ENCODE data around the gene EPN3.

DNA sequence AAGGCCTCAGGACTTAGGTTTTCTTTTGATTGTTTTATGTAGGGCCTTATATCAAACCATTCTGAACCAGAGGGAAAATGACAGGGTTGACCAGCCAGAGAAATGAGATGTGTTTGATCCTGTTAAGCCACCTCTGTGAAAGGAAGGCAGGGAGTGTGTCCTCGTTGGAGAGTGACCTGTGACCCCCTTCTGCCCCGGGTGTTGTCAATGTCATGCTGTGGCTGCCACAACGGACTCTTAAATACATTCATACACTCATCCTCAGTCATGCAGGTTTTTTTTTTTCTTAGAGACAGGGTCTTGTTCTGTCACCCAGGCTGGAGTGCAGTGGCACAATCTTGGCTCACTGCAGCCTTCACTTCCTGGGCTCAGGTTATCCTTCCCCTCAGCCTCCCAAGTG, 18.1 kb upstream of the EPN3 start:
- TF ChIP-seq CREB1 (IDR thresholded peaks at IDR 0.05; ENCODE audit: low read depth) = no peak
- TF ChIP-seq NFIC (IDR thresholded peaks at IDR 0.05) = no peak
- no peak for TF ChIP-seq MAX (IDR thresholded peaks at IDR 0.05)
- no peak for TF ChIP-seq EP300 (IDR thresholded peaks at IDR 0.05; ENCODE audit: borderline replicate concordance)
- no peak for TF ChIP-seq YY1 (IDR thresholded peaks at IDR 0.05; ENCODE audit: low read depth)
- TF ChIP-seq, protein P1, sequence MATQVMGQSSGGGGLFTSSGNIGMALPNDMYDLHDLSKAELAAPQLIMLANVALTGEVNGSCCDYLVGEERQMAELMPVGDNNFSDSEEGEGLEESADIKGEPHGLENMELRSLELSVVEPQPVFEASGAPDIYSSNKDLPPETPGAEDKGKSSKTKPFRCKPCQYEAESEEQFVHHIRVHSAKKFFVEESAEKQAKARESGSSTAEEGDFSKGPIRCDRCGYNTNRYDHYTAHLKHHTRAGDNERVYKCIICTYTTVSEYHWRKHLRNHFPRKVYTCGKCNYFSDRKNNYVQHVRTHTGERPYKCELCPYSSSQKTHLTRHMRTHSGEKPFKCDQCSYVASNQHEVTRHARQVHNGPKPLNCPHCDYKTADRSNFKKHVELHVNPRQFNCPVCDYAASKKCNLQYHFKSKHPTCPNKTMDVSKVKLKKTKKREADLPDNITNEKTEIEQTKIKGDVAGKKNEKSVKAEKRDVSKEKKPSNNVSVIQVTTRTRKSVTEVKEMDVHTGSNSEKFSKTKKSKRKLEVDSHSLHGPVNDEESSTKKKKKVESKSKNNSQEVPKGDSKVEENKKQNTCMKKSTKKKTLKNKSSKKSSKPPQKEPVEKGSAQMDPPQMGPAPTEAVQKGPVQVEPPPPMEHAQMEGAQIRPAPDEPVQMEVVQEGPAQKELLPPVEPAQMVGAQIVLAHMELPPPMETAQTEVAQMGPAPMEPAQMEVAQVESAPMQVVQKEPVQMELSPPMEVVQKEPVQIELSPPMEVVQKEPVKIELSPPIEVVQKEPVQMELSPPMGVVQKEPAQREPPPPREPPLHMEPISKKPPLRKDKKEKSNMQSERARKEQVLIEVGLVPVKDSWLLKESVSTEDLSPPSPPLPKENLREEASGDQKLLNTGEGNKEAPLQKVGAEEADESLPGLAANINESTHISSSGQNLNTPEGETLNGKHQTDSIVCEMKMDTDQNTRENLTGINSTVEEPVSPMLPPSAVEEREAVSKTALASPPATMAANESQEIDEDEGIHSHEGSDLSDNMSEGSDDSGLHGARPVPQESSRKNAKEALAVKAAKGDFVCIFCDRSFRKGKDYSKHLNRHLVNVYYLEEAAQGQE (IDR thresholded peaks at IDR 0.05; ENCODE audit: low read depth) = no peak
- no peak for TF ChIP-seq ZBTB7A (IDR thresholded peaks at IDR 0.05; ENCODE audit: low read depth)

Data from Ishikawa (cell line).